OCI-M2 (cell line): ENCODE results near the gene MTG2.

Experiments used
- DNase-seq: peaks from one replicate; lab custom pipeline; 2025; ENCODE audit not compliant: unreplicated experiment; lab: John Stamatoyannopoulos, UW

Gene MTG2

GRCh38 chr20:62229667-62230066 is 46.8 kb downstream of the MTG2 start:
- no peak for DNase-seq

GRCh38 chr20:62230276-62230675 is 47.4 kb downstream of the MTG2 start:
- DNase-seq = no peak

GRCh38 chr20:62230696-62231095 is 47.9 kb downstream of the MTG2 start:
- DNase-seq = no peak

GRCh38 chr20:62231292-62231691 is 48.5 kb downstream of the MTG2 start:
- DNase-seq = no peak

GRCh38 chr20:62232194-62232593 is 49.4 kb downstream of the MTG2 start:
- no peak for DNase-seq

GRCh38 chr20:62232770-62233645 is 50.2 kb downstream of the MTG2 start:
- no peak for DNase-seq

GRCh38 chr20:62233684-62234083 is 50.9 kb downstream of the MTG2 start:
- no peak for DNase-seq

GRCh38 chr20:62234339-62234738 is 51.5 kb downstream of the MTG2 start:
- no peak for DNase-seq

GRCh38 chr20:62235001-62235776 is 52.4 kb downstream of the MTG2 start:
- no peak for DNase-seq

- no peak for DNase-seq
Measured at GRCh38 chr20:62235777-62236157, 52.9 kb downstream of the MTG2 start.

GRCh38 chr20:62236200-62236599 is 53.4 kb downstream of the MTG2 start:
- DNase-seq = no peak

- DNase-seq = no peak
Measured at GRCh38 chr20:62236766-62237513, 54.1 kb downstream of the MTG2 start.

- no peak for DNase-seq
Measured at GRCh38 chr20:62237514-62237800, 54.6 kb downstream of the MTG2 start.

- DNase-seq = peak; percentile 95
Measured at GRCh38 chr20:62237801-62238568, 55.2 kb downstream of the MTG2 start, which contains the start of gene OSBPL2. Gene OSBPL2, plus strand, starts transcription at chr20:62238521. Its CDS starts 17,664 bp downstream, at chr20:62256185.

- DNase-seq = no peak
Measured at GRCh38 chr20:62238569-62239277, 55.9 kb downstream of the MTG2 start.

GRCh38 chr20:62239278-62239879 is 56.6 kb downstream of the MTG2 start:
- no peak for DNase-seq

- DNase-seq = no peak
Measured at GRCh38 chr20:62240020-62240685, 57.3 kb downstream of the MTG2 start.

- no peak for DNase-seq
Measured at GRCh38 chr20:62241506-62241905, 58.7 kb downstream of the MTG2 start.

GRCh38 chr20:62242176-62242575 is 59.3 kb downstream of the MTG2 start:
- DNase-seq = no peak
